IMR-90 (cell line): Measurements from ENCODE around the gene RER1.

Source experiments
- CEBPB ChIP-seq: IDR thresholded peaks from 2 replicates; pipeline ENCODE4 v1.6.1; 2012; ENCODE audit warnings: low read depth, low read length, improper control_type of control experiment
- CHD1 ChIP-seq: IDR thresholded peaks from 2 replicates; pipeline ENCODE4 v1.6.1; 2012; ENCODE audit warnings: low read depth, low read length, improper control_type of control experiment
- CTCF ChIP-seq: conservative IDR thresholded peaks from 2 replicates; pipeline ENCODE4 v1.5.1; 2012; ENCODE audit warnings: mild to moderate bottlenecking, low read depth, low read length, improper control_type of control experiment
- MAFK ChIP-seq: IDR thresholded peaks from 2 replicates; pipeline ENCODE4 v1.6.1; 2012; ENCODE audit warnings: low read depth, low read length, improper control_type of control experiment
- MAZ ChIP-seq: IDR thresholded peaks from 2 replicates; pipeline ENCODE4 v1.6.1; 2012; ENCODE audit warnings: low read depth, mild to moderate bottlenecking, low read length, improper control_type of control experiment, moderate library complexity, borderline replicate concordance
- NFE2L2 ChIP-seq: fragments of 150-350 bp; IDR thresholded peaks from 2 replicates; pipeline ENCODE4 v1.6.1; 2016; ENCODE audit warnings: low read depth, mild to moderate bottlenecking, low read length
- POLR2A ChIP-seq: IDR thresholded peaks from 2 replicates; pipeline ENCODE4 v1.6.1; 2012; ENCODE audit warnings: mild to moderate bottlenecking, low read depth, low read length
- RCOR1 ChIP-seq: IDR thresholded peaks from 2 replicates; pipeline ENCODE4 v1.6.1; 2012; ENCODE audit warnings: mild to moderate bottlenecking, low read length, improper control_type of control experiment; ENCODE audit not compliant: insufficient replicate concordance
- RFX5 ChIP-seq: IDR thresholded peaks from 2 replicates; pipeline ENCODE4 v1.8.0; 2012; ENCODE audit warnings: low read depth, mild to moderate bottlenecking, low read length, moderate library complexity
- SMC3 ChIP-seq: fragments of 150-350 bp; IDR thresholded peaks from 2 replicates; pipeline ENCODE4 v1.6.1; 2016; ENCODE audit warnings: low read depth, mild to moderate bottlenecking, antibody characterized with exemption, low read length, moderate library complexity
- TF ChIP-seq, protein P1 (sequence below): fragments of 150-350 bp; IDR thresholded peaks from 2 replicates; pipeline ENCODE4 v1.6.1; 2017; ENCODE audit warnings: mild to moderate bottlenecking, antibody characterized with exemption, low read length, low read depth

DNA sequence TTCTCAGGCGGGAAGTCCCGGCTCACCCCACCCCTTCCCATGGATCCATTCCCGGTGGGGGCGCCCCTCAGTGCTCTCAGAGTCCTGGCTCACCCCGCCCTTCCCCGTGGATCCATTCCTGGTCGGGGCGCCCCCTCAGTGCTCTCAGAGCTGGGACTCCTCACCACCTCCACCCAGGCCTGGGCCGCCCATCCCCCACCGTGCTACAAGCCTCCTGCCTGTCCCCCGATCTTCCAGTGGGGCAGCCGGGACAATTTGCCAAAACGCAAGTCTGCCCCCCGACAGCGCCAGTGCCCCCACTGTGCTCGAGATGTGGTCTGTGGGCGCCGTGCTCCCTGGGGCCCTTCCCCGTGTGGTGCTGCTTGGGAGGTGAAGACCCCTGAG is 61.3 kb downstream of the RER1 start:
- no peak for TF ChIP-seq SMC3
- TF ChIP-seq CTCF: no peak
- TF ChIP-seq MAFK: no peak
- no peak for TF ChIP-seq POLR2A
- no peak for TF ChIP-seq MAZ
- TF ChIP-seq RCOR1: no peak
- TF ChIP-seq, protein P1, sequence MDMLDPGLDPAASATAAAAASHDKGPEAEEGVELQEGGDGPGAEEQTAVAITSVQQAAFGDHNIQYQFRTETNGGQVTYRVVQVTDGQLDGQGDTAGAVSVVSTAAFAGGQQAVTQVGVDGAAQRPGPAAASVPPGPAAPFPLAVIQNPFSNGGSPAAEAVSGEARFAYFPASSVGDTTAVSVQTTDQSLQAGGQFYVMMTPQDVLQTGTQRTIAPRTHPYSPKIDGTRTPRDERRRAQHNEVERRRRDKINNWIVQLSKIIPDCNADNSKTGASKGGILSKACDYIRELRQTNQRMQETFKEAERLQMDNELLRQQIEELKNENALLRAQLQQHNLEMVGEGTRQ: no peak
- no peak for TF ChIP-seq NFE2L2
- no peak for TF ChIP-seq CEBPB
- TF ChIP-seq RFX5: no peak
- no peak for TF ChIP-seq CHD1
